ENCODE results near the gene XYLT1.

XYLT1 gene

DNA sequence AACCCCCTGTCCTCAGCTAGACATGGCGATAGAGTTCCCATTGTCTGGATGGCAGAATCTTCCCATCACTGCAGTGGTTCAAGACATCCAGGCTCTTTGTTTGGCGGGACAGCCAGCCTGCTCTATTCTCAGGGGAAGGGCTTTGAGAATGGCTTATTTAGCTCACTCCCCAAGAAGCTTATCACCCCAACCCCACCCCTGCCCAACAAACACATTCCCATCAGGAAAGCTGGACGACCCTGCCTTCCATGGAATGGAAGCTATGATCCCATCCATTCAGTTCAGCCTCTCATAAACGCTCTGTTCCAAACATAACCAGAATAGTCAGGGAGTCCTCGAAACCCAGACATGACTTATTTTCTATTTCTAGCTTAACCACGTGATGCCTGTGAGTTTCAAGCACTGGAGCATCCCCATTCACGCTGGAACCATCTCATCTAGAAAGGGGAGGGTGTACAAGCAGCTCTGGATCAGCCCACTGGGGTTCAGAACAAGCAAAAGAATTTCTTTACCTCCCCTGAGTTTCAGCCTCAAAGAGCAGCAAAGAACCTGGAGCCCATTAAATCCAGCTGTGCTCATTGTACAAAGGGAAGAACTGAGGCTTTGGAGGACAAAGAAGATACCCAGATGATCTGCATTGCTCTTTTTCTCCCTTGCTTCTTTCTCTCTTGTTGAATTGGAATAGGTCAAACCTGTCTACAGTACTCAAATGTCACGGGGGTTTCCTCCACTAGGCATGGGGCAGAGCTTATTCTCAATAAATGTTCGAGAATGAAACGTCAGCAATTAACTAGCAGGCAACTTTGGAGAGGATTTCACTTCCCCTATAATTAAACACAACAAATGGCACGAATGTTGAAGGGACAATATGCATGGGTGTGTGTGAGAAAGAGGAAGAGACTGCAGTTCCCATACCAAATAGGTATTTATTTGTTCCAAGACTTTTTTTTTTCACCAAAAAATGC is 93.1 kb downstream of the XYLT1 start:
- ChIA-PET POLR2A (no interaction called here), CTCF (no interaction called here)
- no peak for TF ChIP-seq SUZ12 (IDR thresholded peaks at IDR 0.05)
- TF ChIP-seq PKNOX1 (IDR thresholded peaks at IDR 0.05), result no peak
- TF ChIP-seq ELF4 (IDR thresholded peaks at IDR 0.05), result no peak
- no peak for TF ChIP-seq NFRKB (IDR thresholded peaks at IDR 0.05)
- TF ChIP-seq BHLHE40 (IDR thresholded peaks at IDR 0.05; ENCODE audit: borderline replicate concordance), result no peak
- TF ChIP-seq ARNT (IDR thresholded peaks at IDR 0.05), result no peak
- no peak for TF ChIP-seq L3MBTL2 (conservative IDR thresholded peaks at IDR 0.05)
- TF ChIP-seq HDGF (IDR thresholded peaks at IDR 0.05; ENCODE audit: borderline replicate concordance), result no peak
- TF ChIP-seq FOXA1 (IDR thresholded peaks at IDR 0.05), result no peak
- no peak for TF ChIP-seq FOXM1 (IDR thresholded peaks at IDR 0.05; ENCODE audit: borderline replicate concordance)
- TF ChIP-seq ZNF384 (IDR thresholded peaks at IDR 0.05), result no peak
- no peak for TF ChIP-seq LEF1 (IDR thresholded peaks at IDR 0.05; ENCODE audit: borderline replicate concordance)
- DNase-seq (ENCODE audit: extremely low spot score), result no peak

DNA sequence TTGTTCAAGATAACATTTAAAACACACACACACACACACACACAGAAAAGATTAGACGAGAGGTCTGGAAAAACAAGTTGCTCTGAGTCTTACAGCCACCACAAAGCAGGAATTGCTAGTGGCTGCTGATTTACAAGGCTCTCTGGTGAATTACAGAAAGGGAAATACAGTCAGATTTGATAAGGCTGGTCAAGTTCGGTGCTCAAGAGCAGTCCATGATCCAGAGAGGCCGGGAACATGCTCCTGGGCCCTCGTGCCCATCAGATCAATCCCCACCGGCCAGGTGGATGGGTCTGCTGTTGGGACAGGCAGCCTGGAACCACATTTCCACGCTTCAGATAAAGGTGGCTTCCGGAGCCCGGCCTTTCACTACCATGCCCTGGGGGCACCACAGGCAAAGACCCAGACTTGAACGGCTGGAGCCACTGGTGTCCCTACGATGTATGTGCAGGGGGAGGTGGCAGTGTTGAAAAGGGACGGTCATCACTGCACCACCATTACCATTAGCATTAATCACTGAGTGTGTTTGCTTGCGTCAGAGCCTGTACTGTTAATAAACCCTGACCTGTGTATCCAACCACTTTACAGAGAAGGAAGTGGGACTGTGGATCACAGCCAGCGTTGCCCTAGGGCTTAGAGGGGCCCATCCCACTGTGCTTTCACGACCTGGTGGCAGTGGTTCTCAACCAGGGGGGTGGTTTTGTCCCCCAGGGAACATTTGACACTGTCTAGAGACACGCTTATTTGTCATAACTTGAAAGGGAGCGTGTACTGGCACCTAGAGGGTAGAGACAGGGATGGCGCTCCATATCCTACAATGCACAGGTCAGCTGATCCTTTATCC is 95.1 kb downstream of the XYLT1 start:
- TF ChIP-seq ARNT (IDR thresholded peaks at IDR 0.05) (no peak), SP1 (IDR thresholded peaks at IDR 0.05) (no peak), BHLHE40 (IDR thresholded peaks at IDR 0.05; ENCODE audit: borderline replicate concordance) (no peak), HDGF (IDR thresholded peaks at IDR 0.05; ENCODE audit: borderline replicate concordance) (no peak), FOXK2 (IDR thresholded peaks at IDR 0.05) (no peak), PKNOX1 (IDR thresholded peaks at IDR 0.05) (no peak), CTBP1 (IDR thresholded peaks at IDR 0.05; ENCODE audit: borderline replicate concordance) (no peak), SUZ12 (IDR thresholded peaks at IDR 0.05) (no peak), ELF4 (IDR thresholded peaks at IDR 0.05) (no peak)
- ChIA-PET CTCF (no interaction called here), POLR2A (no interaction called here)

DNA sequence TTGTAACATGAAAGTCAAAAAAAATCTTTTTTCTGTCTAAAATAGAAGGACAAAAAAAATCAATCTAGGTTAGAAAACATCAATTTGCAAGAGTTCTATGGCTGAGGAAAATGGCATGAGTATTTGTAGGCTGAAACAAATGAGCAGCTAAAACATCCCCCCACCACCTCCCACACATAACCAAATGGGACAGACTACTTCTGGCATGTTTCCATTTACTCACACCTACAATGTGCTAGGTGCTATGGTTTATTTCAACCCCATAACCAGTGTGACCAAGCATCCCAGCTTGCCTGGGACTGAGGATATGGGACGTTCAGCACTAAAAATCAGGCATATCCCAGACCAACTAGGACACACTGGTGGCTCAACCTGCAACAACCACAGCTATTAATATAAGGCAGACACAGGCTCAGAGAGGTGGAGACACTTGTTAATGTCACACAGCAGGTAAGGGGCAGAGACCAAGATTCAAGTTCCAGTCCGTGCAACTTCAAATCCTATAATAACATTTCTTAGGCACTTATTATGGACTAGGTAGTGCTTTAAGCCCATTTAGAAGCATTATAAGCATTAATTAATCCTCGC is 96.0 kb downstream of the XYLT1 start:
- POLR2A ChIA-PET, result no interaction called here
- CTCF ChIA-PET, result no interaction called here
- no peak for DNase-seq (ENCODE audit: extremely low spot score)
- TF ChIP-seq ELF4 (IDR thresholded peaks at IDR 0.05), result no peak
- TF ChIP-seq ARNT (IDR thresholded peaks at IDR 0.05), result no peak
- TF ChIP-seq BHLHE40 (IDR thresholded peaks at IDR 0.05; ENCODE audit: borderline replicate concordance), result no peak
- TF ChIP-seq LEF1 (IDR thresholded peaks at IDR 0.05; ENCODE audit: borderline replicate concordance), result no peak
- TF ChIP-seq SP1 (IDR thresholded peaks at IDR 0.05), result no peak
- no peak for TF ChIP-seq HDGF (IDR thresholded peaks at IDR 0.05; ENCODE audit: borderline replicate concordance)
- TF ChIP-seq FOXM1 (IDR thresholded peaks at IDR 0.05; ENCODE audit: borderline replicate concordance), result no peak
- no peak for TF ChIP-seq SUZ12 (IDR thresholded peaks at IDR 0.05)
- TF ChIP-seq TARDBP (IDR thresholded peaks at IDR 0.05), result no peak
- no peak for TF ChIP-seq FOXA1 (IDR thresholded peaks at IDR 0.05)
- no peak for TF ChIP-seq CTBP1 (IDR thresholded peaks at IDR 0.05; ENCODE audit: borderline replicate concordance)
- no peak for TF ChIP-seq L3MBTL2 (conservative IDR thresholded peaks at IDR 0.05)
- TF ChIP-seq ZNF384 (IDR thresholded peaks at IDR 0.05), result no peak
- TF ChIP-seq NFRKB (IDR thresholded peaks at IDR 0.05), result no peak
- no peak for TF ChIP-seq PKNOX1 (IDR thresholded peaks at IDR 0.05)

More for the DNA sequence above, 95.1 kb downstream of the XYLT1 start:
- no peak for DNase-seq (ENCODE audit: extremely low spot score)

- CTCF ChIA-PET, result no interaction called here
- POLR2A ChIA-PET, result no interaction called here
- DNase-seq (ENCODE audit: extremely low spot score), result no peak
- TF ChIP-seq NFRKB (IDR thresholded peaks at IDR 0.05) (no peak), ARNT (IDR thresholded peaks at IDR 0.05) (no peak), SP1 (IDR thresholded peaks at IDR 0.05) (no peak), FOXM1 (IDR thresholded peaks at IDR 0.05; ENCODE audit: borderline replicate concordance) (no peak), FOXA1 (IDR thresholded peaks at IDR 0.05) (no peak), SUZ12 (IDR thresholded peaks at IDR 0.05) (no peak), ELF4 (IDR thresholded peaks at IDR 0.05) (no peak), BHLHE40 (IDR thresholded peaks at IDR 0.05; ENCODE audit: borderline replicate concordance) (no peak), HDGF (IDR thresholded peaks at IDR 0.05; ENCODE audit: borderline replicate concordance) (no peak), CTBP1 (IDR thresholded peaks at IDR 0.05; ENCODE audit: borderline replicate concordance) (no peak), LEF1 (IDR thresholded peaks at IDR 0.05; ENCODE audit: borderline replicate concordance) (no peak), L3MBTL2 (conservative IDR thresholded peaks at IDR 0.05) (no peak), PKNOX1 (IDR thresholded peaks at IDR 0.05) (no peak), FOXK2 (IDR thresholded peaks at IDR 0.05) (no peak), ZNF384 (IDR thresholded peaks at IDR 0.05) (no peak), TARDBP (IDR thresholded peaks at IDR 0.05) (no peak)
Measured at GRCh38 chr16:17373533-17373932, 97.2 kb downstream of the XYLT1 start.
